Measurements from ENCODE around the gene MAGI2.

Gene MAGI2

DNA sequence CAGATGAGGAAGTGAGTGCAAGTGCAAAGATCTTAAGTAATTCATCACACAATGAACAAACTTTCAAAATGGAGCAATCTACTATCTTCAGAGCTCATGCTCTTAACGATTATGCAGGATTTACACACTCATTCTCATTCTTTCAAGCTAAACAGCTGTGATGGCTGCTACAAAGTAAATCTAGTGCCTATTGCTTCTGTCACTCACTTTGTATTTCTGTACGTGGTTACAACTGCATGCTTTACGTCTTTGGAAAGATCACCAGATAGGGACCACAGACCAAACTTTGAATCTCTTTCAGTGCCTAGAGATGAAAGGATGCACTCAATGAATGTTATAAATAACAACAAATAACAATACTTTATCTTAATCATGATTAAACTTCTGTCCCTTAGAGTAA is 194.6 kb downstream of the MAGI2 start:
- TF ChIP-seq, protein P1, sequence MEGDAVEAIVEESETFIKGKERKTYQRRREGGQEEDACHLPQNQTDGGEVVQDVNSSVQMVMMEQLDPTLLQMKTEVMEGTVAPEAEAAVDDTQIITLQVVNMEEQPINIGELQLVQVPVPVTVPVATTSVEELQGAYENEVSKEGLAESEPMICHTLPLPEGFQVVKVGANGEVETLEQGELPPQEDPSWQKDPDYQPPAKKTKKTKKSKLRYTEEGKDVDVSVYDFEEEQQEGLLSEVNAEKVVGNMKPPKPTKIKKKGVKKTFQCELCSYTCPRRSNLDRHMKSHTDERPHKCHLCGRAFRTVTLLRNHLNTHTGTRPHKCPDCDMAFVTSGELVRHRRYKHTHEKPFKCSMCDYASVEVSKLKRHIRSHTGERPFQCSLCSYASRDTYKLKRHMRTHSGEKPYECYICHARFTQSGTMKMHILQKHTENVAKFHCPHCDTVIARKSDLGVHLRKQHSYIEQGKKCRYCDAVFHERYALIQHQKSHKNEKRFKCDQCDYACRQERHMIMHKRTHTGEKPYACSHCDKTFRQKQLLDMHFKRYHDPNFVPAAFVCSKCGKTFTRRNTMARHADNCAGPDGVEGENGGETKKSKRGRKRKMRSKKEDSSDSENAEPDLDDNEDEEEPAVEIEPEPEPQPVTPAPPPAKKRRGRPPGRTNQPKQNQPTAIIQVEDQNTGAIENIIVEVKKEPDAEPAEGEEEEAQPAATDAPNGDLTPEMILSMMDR (conservative IDR thresholded peaks at IDR 0.05; ENCODE audit: low read length) = no peak
- no peak for DNase-seq (ENCODE audit: low read depth)
- no peak overlapping the region for H3K4me3 ChIP-seq (ENCODE audit: low read length)

DNA sequence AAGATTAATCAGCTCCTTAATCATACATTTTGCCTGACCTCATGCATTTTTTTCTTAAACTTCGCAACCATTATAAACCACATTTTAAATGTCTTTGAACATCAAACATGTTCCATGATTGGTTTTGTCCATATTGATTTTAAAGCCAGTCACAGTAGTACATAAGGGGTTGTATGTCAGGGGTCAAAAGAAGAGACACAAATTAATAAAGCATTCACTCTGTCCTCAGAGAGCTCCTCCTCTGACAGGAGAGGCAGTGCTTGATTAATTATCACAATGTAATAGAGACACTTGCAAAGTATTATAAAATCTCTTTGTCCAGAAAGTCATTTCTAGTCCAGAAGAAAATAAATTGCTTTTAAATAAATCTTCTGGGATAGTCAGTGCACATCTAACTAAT is 195.5 kb downstream of the MAGI2 start:
- no peak overlapping the region for H3K4me3 ChIP-seq (ENCODE audit: low read length)
- DNase-seq (ENCODE audit: low read depth) = no peak
- TF ChIP-seq, protein P1 (conservative IDR thresholded peaks at IDR 0.05; ENCODE audit: low read length) = no peak

DNA sequence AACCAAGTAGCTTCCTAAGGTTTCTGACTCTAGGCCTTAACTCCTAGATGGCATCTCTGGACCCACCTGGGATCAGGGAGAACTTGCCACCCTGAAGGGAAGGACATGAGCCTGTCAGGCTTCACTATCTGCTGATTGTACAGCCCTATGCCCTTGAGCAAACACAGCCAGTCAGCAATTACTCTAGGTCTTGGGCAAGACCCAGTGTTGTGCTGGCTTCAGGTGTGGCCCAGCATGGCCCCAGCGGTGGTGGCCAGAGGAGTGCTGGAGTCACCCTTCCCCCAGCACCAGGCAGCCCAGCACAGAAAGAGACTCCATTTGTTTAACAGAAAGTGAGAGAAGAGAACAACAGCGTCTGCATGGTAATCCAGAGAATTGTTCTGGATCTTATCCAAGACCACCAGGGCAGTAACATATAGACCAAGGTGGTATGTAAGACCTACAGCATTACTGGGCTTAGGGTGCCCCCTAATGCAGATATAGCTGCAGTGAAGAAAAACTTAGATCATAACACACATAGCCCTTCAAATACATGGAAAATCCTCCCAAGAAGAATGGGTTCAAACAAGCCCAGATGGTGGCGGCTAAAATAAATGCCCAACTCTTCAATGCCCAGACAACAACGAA is 207.7 kb downstream of the MAGI2 start:
- no peak overlapping the region for H3K4me3 ChIP-seq (ENCODE audit: low read length)
- DNase-seq (ENCODE audit: low read depth) = no peak
- TF ChIP-seq, protein P1 (conservative IDR thresholded peaks at IDR 0.05; ENCODE audit: low read length) = no peak

DNA sequence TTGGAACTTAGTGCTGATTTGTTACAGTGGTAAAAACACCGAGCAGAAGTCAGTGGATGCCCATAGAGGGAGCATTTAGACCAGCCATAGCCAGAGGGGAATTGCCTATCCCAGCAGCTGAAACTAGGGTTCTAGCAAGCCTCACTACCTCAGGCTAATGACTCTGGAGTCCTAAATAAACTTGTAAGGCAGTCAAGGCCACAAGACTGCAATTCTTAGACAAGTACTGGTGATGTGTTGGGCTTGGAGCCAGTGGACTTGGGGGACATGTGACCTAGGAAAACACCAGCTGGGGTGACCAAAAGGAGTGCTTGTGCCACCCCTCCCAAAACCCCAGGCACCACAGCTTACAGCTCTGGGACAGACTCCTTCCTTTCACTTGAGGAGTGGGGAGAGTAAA is 209.0 kb downstream of the MAGI2 start:
- DNase-seq (ENCODE audit: low read depth) = no peak
- H3K4me3 ChIP-seq (ENCODE audit: low read length) = no peak overlapping the region
- TF ChIP-seq, protein P1 (conservative IDR thresholded peaks at IDR 0.05; ENCODE audit: low read length) = no peak

DNA sequence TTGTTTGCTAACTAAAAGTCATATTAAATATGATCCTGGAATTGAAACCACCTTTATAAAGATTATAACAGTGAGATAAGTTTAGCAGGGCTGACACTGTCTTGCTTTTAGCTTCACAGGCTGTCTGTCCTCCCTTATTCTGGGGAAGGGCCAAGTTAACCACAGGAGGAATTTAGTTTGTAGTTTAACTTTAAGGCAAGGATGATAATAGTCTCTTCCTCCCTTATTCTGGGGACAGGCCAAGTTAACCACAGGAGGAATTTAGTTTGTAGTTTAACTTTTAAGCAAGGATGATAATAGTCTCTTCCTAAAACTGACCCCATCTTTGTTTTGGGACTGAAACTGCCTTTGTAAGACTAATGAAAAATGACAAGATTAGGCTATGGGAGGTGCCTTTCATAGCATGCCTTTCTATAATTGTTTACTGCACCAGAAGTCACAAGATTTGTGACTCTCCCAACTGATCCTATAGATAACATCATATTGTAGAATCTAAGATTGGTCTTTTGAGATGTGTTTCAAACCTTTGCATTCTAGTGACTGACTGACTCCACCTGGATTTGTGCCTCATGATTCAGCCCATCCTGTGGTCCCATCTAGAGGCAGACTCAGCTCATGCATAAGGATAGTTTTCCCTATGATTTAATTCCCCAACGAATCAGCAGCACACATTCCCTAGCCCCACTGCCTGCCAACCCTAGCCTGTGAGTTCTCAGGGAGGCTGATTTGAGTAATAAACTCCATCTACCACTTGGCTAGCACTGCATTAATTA is 212.0 kb downstream of the MAGI2 start:
- TF ChIP-seq, protein P1 (conservative IDR thresholded peaks at IDR 0.05; ENCODE audit: low read length) = no peak
- DNase-seq (ENCODE audit: low read depth) = peak; percentile 85

DNA sequence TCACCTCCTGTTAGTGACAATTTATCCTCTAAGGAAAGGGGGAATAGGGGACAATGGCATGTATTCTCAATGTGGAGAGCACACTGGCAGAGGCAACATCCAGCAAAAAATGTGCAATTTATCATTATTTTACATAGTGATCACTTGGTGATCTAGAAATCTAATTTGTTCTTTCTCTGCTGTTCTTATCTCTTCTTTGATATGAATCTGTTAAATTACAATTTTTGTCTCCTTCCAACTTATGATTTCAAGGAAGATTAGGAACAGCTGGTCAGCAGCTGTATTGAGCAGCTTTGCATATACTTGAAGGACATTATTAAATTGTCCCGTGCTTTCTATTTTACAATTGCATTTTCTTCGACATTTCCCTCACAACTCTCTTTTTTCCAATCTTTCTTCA is 213.1 kb downstream of the MAGI2 start:
- TF ChIP-seq, protein P1 (conservative IDR thresholded peaks at IDR 0.05; ENCODE audit: low read length) = no peak
- DNase-seq (ENCODE audit: low read depth) = peak; percentile 3

More for the DNA sequence above, 212.0 kb downstream of the MAGI2 start:
- H3K4me3 ChIP-seq (ENCODE audit: low read length) = no peak overlapping the region

More for the DNA sequence above, 213.1 kb downstream of the MAGI2 start:
- no peak overlapping the region for H3K4me3 ChIP-seq (ENCODE audit: low read length)
